ENCODE data around the gene POLR3H.

DNA sequence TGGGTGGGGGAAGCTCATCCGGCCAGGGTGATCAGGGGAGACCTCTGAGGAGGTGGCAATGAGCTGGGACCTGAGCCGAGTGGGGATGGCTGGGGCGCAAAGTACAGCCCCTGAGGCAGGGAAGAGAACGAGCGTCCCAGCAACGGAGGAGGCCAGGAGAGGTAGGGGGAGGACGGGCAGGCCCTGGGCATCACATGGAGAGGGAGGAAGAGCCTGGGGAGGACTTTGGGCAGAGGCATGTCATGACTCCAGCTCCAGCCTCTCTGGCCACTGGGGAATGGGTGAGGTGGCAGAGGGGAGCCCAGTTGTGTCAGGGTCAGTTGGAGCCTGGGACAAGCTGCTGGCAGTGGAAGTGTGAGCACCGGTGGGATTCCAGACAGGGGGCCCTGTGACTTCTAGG lies 33.8 kb upstream of the POLR3H start:
- TF ChIP-seq, protein P1, sequence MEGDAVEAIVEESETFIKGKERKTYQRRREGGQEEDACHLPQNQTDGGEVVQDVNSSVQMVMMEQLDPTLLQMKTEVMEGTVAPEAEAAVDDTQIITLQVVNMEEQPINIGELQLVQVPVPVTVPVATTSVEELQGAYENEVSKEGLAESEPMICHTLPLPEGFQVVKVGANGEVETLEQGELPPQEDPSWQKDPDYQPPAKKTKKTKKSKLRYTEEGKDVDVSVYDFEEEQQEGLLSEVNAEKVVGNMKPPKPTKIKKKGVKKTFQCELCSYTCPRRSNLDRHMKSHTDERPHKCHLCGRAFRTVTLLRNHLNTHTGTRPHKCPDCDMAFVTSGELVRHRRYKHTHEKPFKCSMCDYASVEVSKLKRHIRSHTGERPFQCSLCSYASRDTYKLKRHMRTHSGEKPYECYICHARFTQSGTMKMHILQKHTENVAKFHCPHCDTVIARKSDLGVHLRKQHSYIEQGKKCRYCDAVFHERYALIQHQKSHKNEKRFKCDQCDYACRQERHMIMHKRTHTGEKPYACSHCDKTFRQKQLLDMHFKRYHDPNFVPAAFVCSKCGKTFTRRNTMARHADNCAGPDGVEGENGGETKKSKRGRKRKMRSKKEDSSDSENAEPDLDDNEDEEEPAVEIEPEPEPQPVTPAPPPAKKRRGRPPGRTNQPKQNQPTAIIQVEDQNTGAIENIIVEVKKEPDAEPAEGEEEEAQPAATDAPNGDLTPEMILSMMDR (conservative IDR thresholded peaks at IDR 0.05), result no peak
- TF ChIP-seq EZH2 (IDR thresholded peaks at IDR 0.05; ENCODE audit: low read depth), result no peak

All from PC-9 (cell line).